B cell (primary cell): ENCODE measurements around the gene NREP.

ENCODE experiments used
- EZH2 ChIP-seq: IDR thresholded peaks from 2 replicates; pipeline ENCODE4 v1.6.1; 2012; ENCODE audit warnings: borderline replicate concordance, low read depth, mild to moderate bottlenecking, moderate library complexity, low read length; ENCODE audit not compliant: insufficient read depth, poor library complexity, severe bottlenecking
- TF ChIP-seq, protein P1 (sequence below): fragments of 200-600 bp; IDR thresholded peaks from one replicate; pipeline ENCODE4 v1.8.0; 2022; ENCODE audit warnings: antibody characterized with exemption, mild to moderate bottlenecking

DNA sequence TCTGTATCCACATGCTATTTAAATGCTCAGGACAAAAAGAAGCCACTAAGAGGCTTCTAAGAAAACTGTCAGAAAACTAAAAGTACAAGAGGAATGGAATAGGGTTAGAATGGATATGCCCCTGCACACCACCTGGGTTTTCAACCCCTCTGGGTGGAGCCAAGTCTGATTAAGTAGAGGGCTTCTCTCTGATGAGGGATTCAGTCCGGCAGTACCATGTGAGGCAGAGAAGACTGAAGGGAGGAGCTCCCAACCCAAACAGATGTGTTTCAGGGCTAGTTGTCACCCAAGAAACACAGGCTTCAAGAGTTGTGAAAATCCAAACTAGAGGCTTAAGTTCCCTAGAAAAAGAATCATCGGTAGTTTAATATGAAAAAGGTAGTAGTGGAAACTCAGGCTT is 12.5 kb downstream of the NREP start:
- TF ChIP-seq, protein P1, sequence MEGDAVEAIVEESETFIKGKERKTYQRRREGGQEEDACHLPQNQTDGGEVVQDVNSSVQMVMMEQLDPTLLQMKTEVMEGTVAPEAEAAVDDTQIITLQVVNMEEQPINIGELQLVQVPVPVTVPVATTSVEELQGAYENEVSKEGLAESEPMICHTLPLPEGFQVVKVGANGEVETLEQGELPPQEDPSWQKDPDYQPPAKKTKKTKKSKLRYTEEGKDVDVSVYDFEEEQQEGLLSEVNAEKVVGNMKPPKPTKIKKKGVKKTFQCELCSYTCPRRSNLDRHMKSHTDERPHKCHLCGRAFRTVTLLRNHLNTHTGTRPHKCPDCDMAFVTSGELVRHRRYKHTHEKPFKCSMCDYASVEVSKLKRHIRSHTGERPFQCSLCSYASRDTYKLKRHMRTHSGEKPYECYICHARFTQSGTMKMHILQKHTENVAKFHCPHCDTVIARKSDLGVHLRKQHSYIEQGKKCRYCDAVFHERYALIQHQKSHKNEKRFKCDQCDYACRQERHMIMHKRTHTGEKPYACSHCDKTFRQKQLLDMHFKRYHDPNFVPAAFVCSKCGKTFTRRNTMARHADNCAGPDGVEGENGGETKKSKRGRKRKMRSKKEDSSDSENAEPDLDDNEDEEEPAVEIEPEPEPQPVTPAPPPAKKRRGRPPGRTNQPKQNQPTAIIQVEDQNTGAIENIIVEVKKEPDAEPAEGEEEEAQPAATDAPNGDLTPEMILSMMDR = no peak
- no peak for TF ChIP-seq EZH2
